ENCODE results near the gene PTPRQ. TPM values are rescaled to one million over a fixed set of nuclear protein-coding genes. Genes with fewer than 3 reads are reported as not detected.

The PTPRQ gene
- total and polyA plus RNA-seq, 4 donors = 0.26 to 11.7 (median 1.4) TPM

DNA sequence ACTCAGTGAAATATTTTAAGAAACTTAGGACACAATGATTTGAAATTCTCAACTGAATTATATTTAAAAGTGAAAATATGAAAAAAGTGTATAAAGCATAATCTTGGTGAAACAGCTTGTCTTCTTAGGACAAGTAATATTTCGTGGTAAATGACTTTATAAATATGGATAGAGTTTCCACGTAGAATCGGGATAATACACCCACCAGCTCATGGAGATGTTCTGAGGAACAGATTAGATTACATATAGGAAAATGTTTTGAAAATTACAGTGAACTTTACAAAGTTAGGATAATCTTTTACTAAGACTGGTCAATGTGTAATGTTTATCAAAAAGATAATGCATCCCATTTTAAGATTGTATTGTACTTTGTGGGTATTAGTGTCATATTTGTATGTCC, 237.8 kb downstream of the PTPRQ start:
- Histone ChIP-seq H3K9me3 (ENCODE audit: control insufficient read depth in 4 of 4, insufficient read depth in 3 of 4, low read length in 3 of 4) (no peaks in the 10 kb centered on the region), H3K9ac (ENCODE audit: insufficient read depth in 1 of 2, low read length in 2 of 2) (no peak overlapping the region), H3K27ac (ENCODE audit: low read depth in 1 of 2, low read length in 1 of 2) (no peak overlapping the region), H3K27me3 (ENCODE audit: control insufficient read depth in 3 of 3, insufficient read depth in 3 of 3, low read length in 2 of 3) (no peaks in the 10 kb centered on the region), H3K36me3 (ENCODE audit: control insufficient read depth in 4 of 4, insufficient read depth in 4 of 4, low read length in 4 of 4) (no peaks in the 10 kb centered on the region), H3K4me3 (no peak overlapping the region), H3K4me1 (ENCODE audit: control insufficient read depth in 5 of 5, insufficient read depth in 5 of 5, low read length in 5 of 5) (no peaks in the 10 kb centered on the region)
- TF ChIP-seq, protein P1, sequence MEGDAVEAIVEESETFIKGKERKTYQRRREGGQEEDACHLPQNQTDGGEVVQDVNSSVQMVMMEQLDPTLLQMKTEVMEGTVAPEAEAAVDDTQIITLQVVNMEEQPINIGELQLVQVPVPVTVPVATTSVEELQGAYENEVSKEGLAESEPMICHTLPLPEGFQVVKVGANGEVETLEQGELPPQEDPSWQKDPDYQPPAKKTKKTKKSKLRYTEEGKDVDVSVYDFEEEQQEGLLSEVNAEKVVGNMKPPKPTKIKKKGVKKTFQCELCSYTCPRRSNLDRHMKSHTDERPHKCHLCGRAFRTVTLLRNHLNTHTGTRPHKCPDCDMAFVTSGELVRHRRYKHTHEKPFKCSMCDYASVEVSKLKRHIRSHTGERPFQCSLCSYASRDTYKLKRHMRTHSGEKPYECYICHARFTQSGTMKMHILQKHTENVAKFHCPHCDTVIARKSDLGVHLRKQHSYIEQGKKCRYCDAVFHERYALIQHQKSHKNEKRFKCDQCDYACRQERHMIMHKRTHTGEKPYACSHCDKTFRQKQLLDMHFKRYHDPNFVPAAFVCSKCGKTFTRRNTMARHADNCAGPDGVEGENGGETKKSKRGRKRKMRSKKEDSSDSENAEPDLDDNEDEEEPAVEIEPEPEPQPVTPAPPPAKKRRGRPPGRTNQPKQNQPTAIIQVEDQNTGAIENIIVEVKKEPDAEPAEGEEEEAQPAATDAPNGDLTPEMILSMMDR (IDR thresholded peaks at IDR 0.05; ENCODE audit: control extremely low read depth, extremely low read depth) = no peak
- ATAC-seq (ENCODE audit: insufficient read depth, low FRiP score) (no peak), DNase-seq (no peak)
- 88 to 90% methylated on average over 3 of the region's 3 CpGs for WGBS, 2 donors

DNA sequence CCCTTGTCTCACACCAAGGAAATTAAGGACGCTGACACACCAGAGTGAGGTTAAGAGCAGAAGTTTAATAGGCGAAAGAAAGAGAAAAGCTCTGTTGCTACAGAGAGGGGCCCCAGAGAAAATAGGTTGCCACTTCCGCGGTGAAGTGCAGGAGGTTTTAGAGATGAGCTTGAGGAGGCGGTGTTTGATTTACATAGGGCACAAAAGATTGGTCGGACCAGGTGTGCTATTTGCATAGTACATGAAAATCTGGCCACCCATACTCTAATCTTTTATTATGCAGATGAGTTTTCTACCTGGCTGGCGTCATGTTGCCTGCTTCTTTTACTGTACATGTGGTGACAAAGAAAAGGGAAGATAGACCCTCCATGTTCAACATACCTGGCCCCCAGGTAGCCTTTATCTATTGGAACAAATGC, 240.1 kb downstream of the PTPRQ start:
- Histone ChIP-seq H3K9ac (ENCODE audit: insufficient read depth in 1 of 2, low read length in 2 of 2) (no peak overlapping the region), H3K4me3 (no peak overlapping the region), H3K27ac (ENCODE audit: low read depth in 1 of 2, low read length in 1 of 2) (no peak overlapping the region), H3K36me3 (ENCODE audit: control insufficient read depth in 4 of 4, insufficient read depth in 4 of 4, low read length in 4 of 4) (no peaks in the 10 kb centered on the region), H3K9me3 (ENCODE audit: control insufficient read depth in 4 of 4, insufficient read depth in 3 of 4, low read length in 3 of 4) (no peaks in the 10 kb centered on the region), H3K27me3 (ENCODE audit: control insufficient read depth in 3 of 3, insufficient read depth in 3 of 3, low read length in 2 of 3) (no peaks in the 10 kb centered on the region), H3K4me1 (ENCODE audit: control insufficient read depth in 5 of 5, insufficient read depth in 5 of 5, low read length in 5 of 5) (no peaks in the 10 kb centered on the region)
- ATAC-seq (ENCODE audit: insufficient read depth, low FRiP score) (no peak), DNase-seq (no peak)
- WGBS, 2 donors = 50 to 70% methylated on average over 7 of the region's 7 CpGs
- TF ChIP-seq, protein P1 (IDR thresholded peaks at IDR 0.05; ENCODE audit: control extremely low read depth, extremely low read depth) = no peak

GRCh38 chr12:80690090-80690489, 246.1 kb downstream of the PTPRQ start:
- Histone ChIP-seq H3K9ac (ENCODE audit: insufficient read depth in 1 of 2, low read length in 2 of 2) (no peak overlapping the region), H3K27me3 (ENCODE audit: control insufficient read depth in 3 of 3, insufficient read depth in 3 of 3, low read length in 2 of 3) (no peaks in the 10 kb centered on the region)
- TF ChIP-seq, protein P1 (IDR thresholded peaks at IDR 0.05; ENCODE audit: control extremely low read depth, extremely low read depth) = no peak

GRCh38 chr12:80690513-80690912, 246.5 kb downstream of the PTPRQ start:
- 46 to 47% methylated on average over 2 of the region's 2 CpGs for WGBS, 2 donors
- H3K4me3 ChIP-seq = no peak overlapping the region
- H3K36me3 ChIP-seq (ENCODE audit: control insufficient read depth in 4 of 4, insufficient read depth in 4 of 4, low read length in 4 of 4) = no peaks in the 10 kb centered on the region
- no peak overlapping the region for H3K9ac ChIP-seq (ENCODE audit: insufficient read depth in 1 of 2, low read length in 2 of 2)
- H3K4me1 ChIP-seq (ENCODE audit: control insufficient read depth in 5 of 5, insufficient read depth in 5 of 5, low read length in 5 of 5) = no peaks in the 10 kb centered on the region
- no peaks in the 10 kb centered on the region for H3K9me3 ChIP-seq (ENCODE audit: control insufficient read depth in 4 of 4, insufficient read depth in 3 of 4, low read length in 3 of 4)
- no peak overlapping the region for H3K27ac ChIP-seq (ENCODE audit: low read depth in 1 of 2, low read length in 1 of 2)
- no peaks in the 10 kb centered on the region for H3K27me3 ChIP-seq (ENCODE audit: control insufficient read depth in 3 of 3, insufficient read depth in 3 of 3, low read length in 2 of 3)
- DNase-seq (no peak), ATAC-seq (ENCODE audit: insufficient read depth, low FRiP score) (no peak)
- TF ChIP-seq, protein P1 (IDR thresholded peaks at IDR 0.05; ENCODE audit: control extremely low read depth, extremely low read depth) = no peak

More at GRCh38 chr12:80690090-80690489, 246.1 kb downstream of the PTPRQ start:
- 90 to 94% methylated on average over 1 of the region's 1 CpG for WGBS, 2 donors
- Histone ChIP-seq H3K27ac (ENCODE audit: low read depth in 1 of 2, low read length in 1 of 2) (no peak overlapping the region), H3K9me3 (ENCODE audit: control insufficient read depth in 4 of 4, insufficient read depth in 3 of 4, low read length in 3 of 4) (no peaks in the 10 kb centered on the region), H3K36me3 (ENCODE audit: control insufficient read depth in 4 of 4, insufficient read depth in 4 of 4, low read length in 4 of 4) (no peaks in the 10 kb centered on the region), H3K4me1 (ENCODE audit: control insufficient read depth in 5 of 5, insufficient read depth in 5 of 5, low read length in 5 of 5) (no peaks in the 10 kb centered on the region), H3K4me3 (no peak overlapping the region)
- ATAC-seq (ENCODE audit: insufficient read depth, low FRiP score) (no peak), DNase-seq (no peak)
